Esophagus squamous epithelium (tissue), 4 donors: ENCODE results near the gene CTIF.

Experiments
- POLR2A ChIP-seq, 4 donors: fragments of 450-650 bp; IDR thresholded peaks; one replicate each; pipeline ENCODE4 v1.6.1; 2017; ENCODE audit warnings: antibody characterized with exemption in 4 of 4, mild to moderate bottlenecking in 4 of 4, moderate library complexity in 3 of 4
- TF ChIP-seq, protein P1 (sequence below), 6 experiments: fragments of 450-650 bp in 4 of 6; fragments of 200-600 bp in 2 of 6; sonication (generic) in 2 of 6; IDR thresholded peaks; one replicate each; pipeline ENCODE4 v1.5.1; 2016 to 2019; ENCODE audit warnings: antibody characterized with exemption in 6 of 6, mild to moderate bottlenecking in 4 of 6, moderate library complexity in 4 of 6

DNA sequence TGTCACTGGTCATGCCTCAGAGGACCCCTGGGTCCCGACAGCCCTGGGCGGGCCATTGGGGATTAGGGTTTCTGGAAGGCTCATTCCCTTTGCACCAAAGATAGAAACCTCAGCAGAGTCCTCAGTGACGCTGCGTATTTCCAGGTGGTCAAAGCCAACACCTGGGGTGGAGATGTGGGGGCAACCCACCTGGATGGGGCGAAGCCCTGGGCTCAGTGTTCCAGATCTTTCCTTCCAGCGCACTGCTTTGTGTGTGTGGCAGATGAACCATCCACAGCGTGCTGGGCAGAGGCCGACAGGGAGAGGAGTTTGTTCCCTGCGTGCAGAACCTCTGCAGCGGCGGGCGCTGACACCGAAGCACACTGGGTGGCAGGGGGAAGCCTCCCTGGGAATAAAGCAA lies 143.9 kb downstream of the CTIF start:
- TF ChIP-seq, protein P1, sequence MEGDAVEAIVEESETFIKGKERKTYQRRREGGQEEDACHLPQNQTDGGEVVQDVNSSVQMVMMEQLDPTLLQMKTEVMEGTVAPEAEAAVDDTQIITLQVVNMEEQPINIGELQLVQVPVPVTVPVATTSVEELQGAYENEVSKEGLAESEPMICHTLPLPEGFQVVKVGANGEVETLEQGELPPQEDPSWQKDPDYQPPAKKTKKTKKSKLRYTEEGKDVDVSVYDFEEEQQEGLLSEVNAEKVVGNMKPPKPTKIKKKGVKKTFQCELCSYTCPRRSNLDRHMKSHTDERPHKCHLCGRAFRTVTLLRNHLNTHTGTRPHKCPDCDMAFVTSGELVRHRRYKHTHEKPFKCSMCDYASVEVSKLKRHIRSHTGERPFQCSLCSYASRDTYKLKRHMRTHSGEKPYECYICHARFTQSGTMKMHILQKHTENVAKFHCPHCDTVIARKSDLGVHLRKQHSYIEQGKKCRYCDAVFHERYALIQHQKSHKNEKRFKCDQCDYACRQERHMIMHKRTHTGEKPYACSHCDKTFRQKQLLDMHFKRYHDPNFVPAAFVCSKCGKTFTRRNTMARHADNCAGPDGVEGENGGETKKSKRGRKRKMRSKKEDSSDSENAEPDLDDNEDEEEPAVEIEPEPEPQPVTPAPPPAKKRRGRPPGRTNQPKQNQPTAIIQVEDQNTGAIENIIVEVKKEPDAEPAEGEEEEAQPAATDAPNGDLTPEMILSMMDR (IDR thresholded peaks at IDR 0.05) = no peak
- no peak for TF ChIP-seq POLR2A (IDR thresholded peaks at IDR 0.05)
